WERI-Rb-1 (cell line): ENCODE results near the gene LMOD3.

Source experiments
- DNase-seq: peaks from one replicate; pipeline ENCODE4 v3.0.0-alpha.2; 2020
- H3K27ac ChIP-seq: fragments of 250-450 bp; sonication (Bioruptor Pico); 2 replicates; pipeline ENCODE4 v1.5.1; 2020; ENCODE audit warnings: mild to moderate bottlenecking, moderate library complexity
- H3K27me3 ChIP-seq: fragments of 250-450 bp; sonication (Bioruptor Pico); 2 replicates; pipeline ENCODE4 v1.5.1; 2021; ENCODE audit warnings: mild to moderate bottlenecking, low read depth, moderate library complexity; ENCODE audit not compliant: insufficient read depth, severe bottlenecking
- H3K36me3 ChIP-seq: fragments of 250-450 bp; sonication (Bioruptor Pico); 2 replicates; pipeline ENCODE4 v1.5.1; 2020; ENCODE audit warnings: mild to moderate bottlenecking, moderate library complexity
- H3K4me3 ChIP-seq: 2 replicates; pipeline ENCODE4 v1.5.1; 2011; ENCODE audit warnings: low read depth, mild to moderate bottlenecking, control low read depth, low read length
- H3K9me3 ChIP-seq: fragments of 250-450 bp; sonication (Bioruptor Pico); 2 replicates; pipeline ENCODE4 v1.5.1; 2021; ENCODE audit warnings: mild to moderate bottlenecking, moderate library complexity; ENCODE audit not compliant: severe bottlenecking
- CTCF ChIP-seq: IDR thresholded peaks from 2 replicates; pipeline ENCODE4 v1.5.1; 2011; ENCODE audit warnings: low read depth, mild to moderate bottlenecking, control low read depth, inconsistent platforms, low read length

The LMOD3 gene

GRCh38 chr3:69081583-69082262 is 40.7 kb downstream of the LMOD3 start:
- Histone ChIP-seq H3K27ac (no peak overlapping the region), H3K4me3 (no peak overlapping the region), H3K36me3 (no peaks in the 10 kb centered on the region), H3K27me3 (no peaks in the 10 kb centered on the region), H3K9me3 (no peaks in the 10 kb centered on the region)
- DNase-seq = peak; percentile 67
- TF ChIP-seq CTCF = no peak

- Histone ChIP-seq H3K9me3 (no peaks in the 10 kb centered on the region), H3K27ac (peak within 1 kb of the TSS; percentile 85), H3K36me3 (peaks cover 2% of the 10 kb centered on the region), H3K4me3 (peak within 1 kb of the TSS; percentile 74), H3K27me3 (no peaks in the 10 kb centered on the region)
- TF ChIP-seq CTCF = no peak
- DNase-seq = peak; percentile 92
These were observed 42.0 kb downstream of the LMOD3 start, which contains the start of gene UBA3 for GRCh38 chr3:69080233-69080920. TSS of gene UBA3 (minus strand) at chr3:69080365. CDS start at chr3:69080353, 12 bp downstream.

GRCh38 chr3:69079269-69080159 is 42.9 kb downstream of the LMOD3 start:
- Histone ChIP-seq H3K4me3 (peak overlapping the region; percentile 74), H3K36me3 (peaks cover 9% of the 10 kb centered on the region), H3K27ac (peak overlapping the region; percentile 85), H3K27me3 (no peaks in the 10 kb centered on the region), H3K9me3 (no peaks in the 10 kb centered on the region)
- DNase-seq = peak; percentile 16
- no peak for TF ChIP-seq CTCF

GRCh38 chr3:69072928-69073327 is 49.5 kb downstream of the LMOD3 start:
- H3K36me3 ChIP-seq = peaks cover 26% of the 10 kb centered on the region
- DNase-seq = peak; percentile 31
- H3K27ac ChIP-seq = no peak overlapping the region

GRCh38 chr3:69066121-69066520 is 56.3 kb downstream of the LMOD3 start:
- TF ChIP-seq CTCF = no peak
- H3K36me3 ChIP-seq = peaks cover 31% of the 10 kb centered on the region
- no peak overlapping the region for H3K27ac ChIP-seq
- no peaks in the 10 kb centered on the region for H3K27me3 ChIP-seq
- no peaks in the 10 kb centered on the region for H3K9me3 ChIP-seq
- DNase-seq = no peak
- H3K4me3 ChIP-seq = no peak overlapping the region

More at GRCh38 chr3:69072928-69073327, 49.5 kb downstream of the LMOD3 start:
- Histone ChIP-seq H3K4me3 (no peak overlapping the region), H3K27me3 (no peaks in the 10 kb centered on the region), H3K9me3 (no peaks in the 10 kb centered on the region)
- TF ChIP-seq CTCF = no peak
